ENCODE data around the gene LMTK3.

GRCh38 chr19:48481846-48482639 lies 29.6 kb downstream of the LMTK3 start:
- no peak for TF ChIP-seq ZBTB26 (CRISPR knock-in tag; IDR thresholded peaks at IDR 0.05; ENCODE audit: borderline replicate concordance)
- no peak for TF ChIP-seq PHB2 (IDR thresholded peaks at IDR 0.05; ENCODE audit: partially characterized antibody)
- TF ChIP-seq ZNF484 (CRISPR knock-in tag; IDR thresholded peaks at IDR 0.05; ENCODE audit: borderline replicate concordance, low read depth): no peak
- TF ChIP-seq, protein P1, sequence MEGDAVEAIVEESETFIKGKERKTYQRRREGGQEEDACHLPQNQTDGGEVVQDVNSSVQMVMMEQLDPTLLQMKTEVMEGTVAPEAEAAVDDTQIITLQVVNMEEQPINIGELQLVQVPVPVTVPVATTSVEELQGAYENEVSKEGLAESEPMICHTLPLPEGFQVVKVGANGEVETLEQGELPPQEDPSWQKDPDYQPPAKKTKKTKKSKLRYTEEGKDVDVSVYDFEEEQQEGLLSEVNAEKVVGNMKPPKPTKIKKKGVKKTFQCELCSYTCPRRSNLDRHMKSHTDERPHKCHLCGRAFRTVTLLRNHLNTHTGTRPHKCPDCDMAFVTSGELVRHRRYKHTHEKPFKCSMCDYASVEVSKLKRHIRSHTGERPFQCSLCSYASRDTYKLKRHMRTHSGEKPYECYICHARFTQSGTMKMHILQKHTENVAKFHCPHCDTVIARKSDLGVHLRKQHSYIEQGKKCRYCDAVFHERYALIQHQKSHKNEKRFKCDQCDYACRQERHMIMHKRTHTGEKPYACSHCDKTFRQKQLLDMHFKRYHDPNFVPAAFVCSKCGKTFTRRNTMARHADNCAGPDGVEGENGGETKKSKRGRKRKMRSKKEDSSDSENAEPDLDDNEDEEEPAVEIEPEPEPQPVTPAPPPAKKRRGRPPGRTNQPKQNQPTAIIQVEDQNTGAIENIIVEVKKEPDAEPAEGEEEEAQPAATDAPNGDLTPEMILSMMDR (CRISPR knock-in tag; IDR thresholded peaks at IDR 0.05): no peak
- no peak for TF ChIP-seq REST (IDR thresholded peaks at IDR 0.05; ENCODE audit: borderline replicate concordance in 1 of 2, low read depth in 1 of 2, low read length in 2 of 2)

Measured in HepG2 (cell line).